Liver (tissue), 9 donors: ENCODE data around the gene COL4A3. TPM values are rescaled to one million over a fixed set of nuclear protein-coding genes. Genes with fewer than 3 reads are reported as not detected.

Source experiments
- DNase-seq: peaks from one replicate; pipeline ENCODE4 v3.0.0-alpha.2; 2017; ENCODE audit warnings: low spot score
- H3K27ac ChIP-seq, 2 donors: one replicate each; pipeline ENCODE4 v1.7.0; 2013; ENCODE audit warnings: inconsistent platforms in 2 of 2, low read length in 2 of 2, control low read depth in 1 of 2, low read depth in 1 of 2, mild to moderate bottlenecking in 1 of 2
- H3K27me3 ChIP-seq, 4 donors: one replicate each; pipeline versions ENCODE4 v1.6.1 to v1.7.0; 2013; ENCODE audit warnings: low read length in 3 of 4, inconsistent platforms in 1 of 4, mild to moderate bottlenecking in 1 of 4, moderate library complexity in 1 of 4; ENCODE audit not compliant: control insufficient read depth in 4 of 4, insufficient read depth in 4 of 4
- H3K36me3 ChIP-seq, 4 donors: one replicate each; pipeline versions ENCODE4 v1.6.1 to v1.7.0; 2013; ENCODE audit warnings: low read length in 3 of 4, mild to moderate bottlenecking in 3 of 4, low read depth in 1 of 4, moderate library complexity in 1 of 4; ENCODE audit not compliant: control insufficient read depth in 4 of 4, insufficient read depth in 3 of 4
- H3K4me1 ChIP-seq, 4 donors: one replicate each; pipeline versions ENCODE4 v1.6.1 to v1.7.0; 2013; ENCODE audit warnings: low read length in 3 of 4, mild to moderate bottlenecking in 3 of 4, moderate library complexity in 1 of 4; ENCODE audit not compliant: control insufficient read depth in 4 of 4, insufficient read depth in 4 of 4
- H3K4me3 ChIP-seq, 3 donors: one replicate each; pipeline versions ENCODE4 v1.6.1 to v1.7.0; 2013; ENCODE audit warnings: low read length in 3 of 3, control low read depth in 1 of 3, low read depth in 1 of 3, mild to moderate bottlenecking in 1 of 3
- H3K9ac ChIP-seq, 2 donors: one replicate each; pipeline ENCODE4 v1.7.0; 2013; ENCODE audit warnings: low read length in 2 of 2, mild to moderate bottlenecking in 2 of 2, moderate library complexity in 2 of 2, control low read depth in 1 of 2, low read depth in 1 of 2
- H3K9me3 ChIP-seq, 4 donors: one replicate each; pipeline versions ENCODE4 v1.6.1 to v1.7.0; 2013; ENCODE audit warnings: low read length in 3 of 4; ENCODE audit not compliant: control insufficient read depth in 4 of 4
- EGR1 ChIP-seq, 2 donors: IDR thresholded peaks; 2 replicates each; pipeline ENCODE4 v1.6.1; 2016 to 2018; ENCODE audit warnings: antibody characterized with exemption in 2 of 2, low read depth in 2 of 2
- GABPA ChIP-seq, 2 donors: IDR thresholded peaks in 1 of 2; conservative IDR thresholded peaks in 1 of 2; 2 replicates each; pipeline ENCODE4 v1.6.1; 2016; ENCODE audit warnings: antibody characterized with exemption in 2 of 2, mild to moderate bottlenecking in 1 of 2, moderate library complexity in 1 of 2
- HNF4A ChIP-seq, 2 donors: conservative IDR thresholded peaks; 2 replicates each; pipeline ENCODE4 v1.6.1; 2016; ENCODE audit warnings: antibody characterized with exemption in 2 of 2, mild to moderate bottlenecking in 2 of 2
- HNF4G ChIP-seq: IDR thresholded peaks from 2 replicates; pipeline ENCODE4 v1.6.1; 2016; ENCODE audit warnings: antibody characterized with exemption
- JUND ChIP-seq, 2 donors: IDR thresholded peaks; 2 replicates each; pipeline ENCODE4 v1.6.1; 2016; ENCODE audit warnings: antibody characterized with exemption in 2 of 2
- RAD21 ChIP-seq, 2 donors: IDR thresholded peaks; 2 replicates each; pipeline ENCODE4 v1.6.1; 2016; ENCODE audit warnings: antibody characterized with exemption in 2 of 2, mild to moderate bottlenecking in 2 of 2
- RXRA ChIP-seq, 2 donors: IDR thresholded peaks; 2 replicates each; pipeline ENCODE4 v1.6.1; 2017 to 2018; ENCODE audit warnings: antibody characterized with exemption in 2 of 2, mild to moderate bottlenecking in 1 of 2
- TAF1 ChIP-seq: conservative IDR thresholded peaks from 2 replicates; pipeline ENCODE4 v1.6.1; 2016; ENCODE audit warnings: antibody characterized with exemption, mild to moderate bottlenecking
- WGBS: extraction: QIAGEN DNeasy Blood & Tissue Kit; methylation state at CpG from one replicate; pipeline ENCODE4 v1.1.7; 2013; 5-methylcytosine and 5-hydroxymethylcytosine counted together
- polyA plus RNA-seq, 2 donors: library from polyadenylated mRNA; stranded (reverse) in 1 of 2; unstranded in 1 of 2; fragments of 200-250 nt in 1 of 2; fragments of >200 nt in 1 of 2; fragmentation: Nextera tagmentation in 1 of 2; extraction: Ambion mirVana in 1 of 2; gene quantifications; one replicate each; pipeline versions ENCODE4 v1.2.1 to v1.2.3, GENCODE V29; 2013 to 2015
- total RNA-seq, 2 donors: library from RNA; depleted of rRNA; stranded (reverse); fragments of >200 nt; gene quantifications; one replicate each; pipeline ENCODE4 v1.2.3, GENCODE V29; 2014
- TF ChIP-seq, protein P1 (sequence below): IDR thresholded peaks from 2 replicates; pipeline ENCODE4 v1.6.1; 2016; ENCODE audit warnings: antibody characterized with exemption
- TF ChIP-seq, protein P2 (sequence below): IDR thresholded peaks from 2 replicates; pipeline ENCODE4 v1.6.1; 2016; ENCODE audit warnings: antibody characterized with exemption
- TF ChIP-seq, protein P3 (sequence below): IDR thresholded peaks from 2 replicates; pipeline ENCODE4 v1.6.1; 2016; ENCODE audit warnings: antibody characterized with exemption
- TF ChIP-seq, protein P4 (sequence below): IDR thresholded peaks from 2 replicates; pipeline ENCODE4 v1.6.1; 2016; ENCODE audit warnings: antibody characterized with exemption, mild to moderate bottlenecking
- donor health status: healthy.
- donor health status: healthy.
- donor health status: healthy.
- donor health status: healthy.
- donor health status: healthy.

Gene COL4A3
- total and polyA plus RNA-seq, 4 donors, result 0.05 to 2.3 (median 0.35) TPM

DNA sequence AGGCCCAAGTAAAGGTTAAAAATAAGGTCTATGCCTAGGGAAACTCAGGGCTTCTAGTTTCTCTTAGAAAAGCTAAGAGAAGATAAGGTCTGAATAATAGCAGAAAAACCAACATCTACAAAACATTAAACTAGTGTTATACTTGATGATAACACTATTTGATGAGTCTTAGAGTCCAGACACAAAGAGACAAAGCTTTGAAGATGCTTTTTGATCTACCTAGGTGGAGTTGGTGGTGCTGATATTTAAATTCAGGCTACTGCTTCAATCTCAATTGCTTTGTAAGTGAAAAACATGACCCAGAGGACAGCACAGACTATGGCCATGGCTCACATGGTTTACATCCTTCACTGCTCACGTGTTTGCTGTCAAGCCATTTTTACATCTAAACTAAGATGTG lies 148.9 kb downstream of the COL4A3 start:
- WGBS, result 98% methylated on average over 1 of the region's 1 CpG
- H3K36me3 ChIP-seq, result no peaks in the 10 kb centered on the region
- H3K4me3 ChIP-seq, result no peak overlapping the region
- DNase-seq, result no peak
- no peak overlapping the region for H3K9ac ChIP-seq
- H3K27me3 ChIP-seq, result no peaks in the 10 kb centered on the region
- no peaks in the 10 kb centered on the region for H3K9me3 ChIP-seq
- no peaks in the 10 kb centered on the region for H3K4me1 ChIP-seq
- no peak overlapping the region for H3K27ac ChIP-seq
- TF ChIP-seq HNF4G, result no peak
- no peak for TF ChIP-seq TAF1
- TF ChIP-seq, protein P1, sequence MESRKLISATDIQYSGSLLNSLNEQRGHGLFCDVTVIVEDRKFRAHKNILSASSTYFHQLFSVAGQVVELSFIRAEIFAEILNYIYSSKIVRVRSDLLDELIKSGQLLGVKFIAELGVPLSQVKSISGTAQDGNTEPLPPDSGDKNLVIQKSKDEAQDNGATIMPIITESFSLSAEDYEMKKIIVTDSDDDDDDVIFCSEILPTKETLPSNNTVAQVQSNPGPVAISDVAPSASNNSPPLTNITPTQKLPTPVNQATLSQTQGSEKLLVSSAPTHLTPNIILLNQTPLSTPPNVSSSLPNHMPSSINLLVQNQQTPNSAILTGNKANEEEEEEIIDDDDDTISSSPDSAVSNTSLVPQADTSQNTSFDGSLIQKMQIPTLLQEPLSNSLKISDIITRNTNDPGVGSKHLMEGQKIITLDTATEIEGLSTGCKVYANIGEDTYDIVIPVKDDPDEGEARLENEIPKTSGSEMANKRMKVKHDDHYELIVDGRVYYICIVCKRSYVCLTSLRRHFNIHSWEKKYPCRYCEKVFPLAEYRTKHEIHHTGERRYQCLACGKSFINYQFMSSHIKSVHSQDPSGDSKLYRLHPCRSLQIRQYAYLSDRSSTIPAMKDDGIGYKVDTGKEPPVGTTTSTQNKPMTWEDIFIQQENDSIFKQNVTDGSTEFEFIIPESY, result no peak
- no peak for TF ChIP-seq GABPA (IDR thresholded peaks at IDR 0.05 in 1 of 2, conservative IDR thresholded peaks at IDR 0.05 in 1 of 2)
- TF ChIP-seq, protein P2, sequence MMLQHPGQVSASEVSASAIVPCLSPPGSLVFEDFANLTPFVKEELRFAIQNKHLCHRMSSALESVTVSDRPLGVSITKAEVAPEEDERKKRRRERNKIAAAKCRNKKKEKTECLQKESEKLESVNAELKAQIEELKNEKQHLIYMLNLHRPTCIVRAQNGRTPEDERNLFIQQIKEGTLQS, result no peak
- no peak for TF ChIP-seq RXRA (IDR thresholded peaks at IDR 0.05)
- no peak for TF ChIP-seq JUND (IDR thresholded peaks at IDR 0.05)

DNA sequence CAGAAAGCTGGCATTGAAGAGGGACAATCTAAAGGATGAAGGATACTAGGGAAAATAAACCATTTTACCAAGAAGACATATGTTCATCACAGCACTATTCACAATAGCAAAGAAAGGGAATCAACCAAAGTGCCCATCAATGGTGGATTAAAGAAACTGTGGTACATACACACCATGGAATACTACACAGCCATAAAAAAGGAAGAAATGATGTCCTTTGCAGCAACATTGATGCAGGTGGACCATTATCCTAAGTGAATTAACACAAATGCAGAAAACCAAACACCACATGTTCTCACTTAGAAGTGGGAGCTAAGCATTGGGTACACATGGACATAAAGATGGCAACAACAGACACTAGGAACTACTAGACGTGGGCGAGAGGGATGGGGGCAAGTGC lies 153.4 kb downstream of the COL4A3 start:
- no peak overlapping the region for H3K4me3 ChIP-seq
- no peak overlapping the region for H3K9ac ChIP-seq
- no peak for DNase-seq
- no peaks in the 10 kb centered on the region for H3K36me3 ChIP-seq
- no peaks in the 10 kb centered on the region for H3K27me3 ChIP-seq
- H3K27ac ChIP-seq, result no peak overlapping the region
- no peak for TF ChIP-seq EGR1 (IDR thresholded peaks at IDR 0.05; ENCODE audit: low read depth in 2 of 2)
- TF ChIP-seq RXRA (IDR thresholded peaks at IDR 0.05), result no peak
- TF ChIP-seq, protein P2, result no peak
- TF ChIP-seq, protein P3, sequence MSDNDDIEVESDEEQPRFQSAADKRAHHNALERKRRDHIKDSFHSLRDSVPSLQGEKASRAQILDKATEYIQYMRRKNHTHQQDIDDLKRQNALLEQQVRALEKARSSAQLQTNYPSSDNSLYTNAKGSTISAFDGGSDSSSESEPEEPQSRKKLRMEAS, result no peak
- TF ChIP-seq, protein P4, sequence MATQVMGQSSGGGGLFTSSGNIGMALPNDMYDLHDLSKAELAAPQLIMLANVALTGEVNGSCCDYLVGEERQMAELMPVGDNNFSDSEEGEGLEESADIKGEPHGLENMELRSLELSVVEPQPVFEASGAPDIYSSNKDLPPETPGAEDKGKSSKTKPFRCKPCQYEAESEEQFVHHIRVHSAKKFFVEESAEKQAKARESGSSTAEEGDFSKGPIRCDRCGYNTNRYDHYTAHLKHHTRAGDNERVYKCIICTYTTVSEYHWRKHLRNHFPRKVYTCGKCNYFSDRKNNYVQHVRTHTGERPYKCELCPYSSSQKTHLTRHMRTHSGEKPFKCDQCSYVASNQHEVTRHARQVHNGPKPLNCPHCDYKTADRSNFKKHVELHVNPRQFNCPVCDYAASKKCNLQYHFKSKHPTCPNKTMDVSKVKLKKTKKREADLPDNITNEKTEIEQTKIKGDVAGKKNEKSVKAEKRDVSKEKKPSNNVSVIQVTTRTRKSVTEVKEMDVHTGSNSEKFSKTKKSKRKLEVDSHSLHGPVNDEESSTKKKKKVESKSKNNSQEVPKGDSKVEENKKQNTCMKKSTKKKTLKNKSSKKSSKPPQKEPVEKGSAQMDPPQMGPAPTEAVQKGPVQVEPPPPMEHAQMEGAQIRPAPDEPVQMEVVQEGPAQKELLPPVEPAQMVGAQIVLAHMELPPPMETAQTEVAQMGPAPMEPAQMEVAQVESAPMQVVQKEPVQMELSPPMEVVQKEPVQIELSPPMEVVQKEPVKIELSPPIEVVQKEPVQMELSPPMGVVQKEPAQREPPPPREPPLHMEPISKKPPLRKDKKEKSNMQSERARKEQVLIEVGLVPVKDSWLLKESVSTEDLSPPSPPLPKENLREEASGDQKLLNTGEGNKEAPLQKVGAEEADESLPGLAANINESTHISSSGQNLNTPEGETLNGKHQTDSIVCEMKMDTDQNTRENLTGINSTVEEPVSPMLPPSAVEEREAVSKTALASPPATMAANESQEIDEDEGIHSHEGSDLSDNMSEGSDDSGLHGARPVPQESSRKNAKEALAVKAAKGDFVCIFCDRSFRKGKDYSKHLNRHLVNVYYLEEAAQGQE, result no peak
- no peak for TF ChIP-seq RAD21 (IDR thresholded peaks at IDR 0.05)
- TF ChIP-seq HNF4A (conservative IDR thresholded peaks at IDR 0.05), result no peak
- no peak for TF ChIP-seq TAF1
- 97% methylated on average over 2 of the region's 2 CpGs for WGBS
- H3K9me3 ChIP-seq, result peaks cover 0 to 1% (median 0%) of the 10 kb centered on the region in 4 donors
- no peaks in the 10 kb centered on the region for H3K4me1 ChIP-seq
